Erythroblast (primary cell): ENCODE measurements around the gene LAMTOR5.
"Not testable (repeated sequence)": the region's sequence is repeated elsewhere in the genome, so short reads cannot be mapped to it uniquely, and the experiment has no call there.

Source experiments
- DNase-seq, 2 experiments: peaks; one replicate each; lab custom pipeline; 2025; lab: John Stamatoyannopoulos, UW
- GATA1 ChIP-seq: IDR thresholded peaks from 2 replicates; pipeline ENCODE4 v1.6.1; 2011; ENCODE audit warnings: low read depth, mild to moderate bottlenecking, control low read depth, low read length, moderate library complexity
- POLR2A ChIP-seq: IDR thresholded peaks from 2 replicates; pipeline ENCODE4 v1.6.1; 2011; ENCODE audit warnings: mild to moderate bottlenecking, low read length

The LAMTOR5 gene

DNA sequence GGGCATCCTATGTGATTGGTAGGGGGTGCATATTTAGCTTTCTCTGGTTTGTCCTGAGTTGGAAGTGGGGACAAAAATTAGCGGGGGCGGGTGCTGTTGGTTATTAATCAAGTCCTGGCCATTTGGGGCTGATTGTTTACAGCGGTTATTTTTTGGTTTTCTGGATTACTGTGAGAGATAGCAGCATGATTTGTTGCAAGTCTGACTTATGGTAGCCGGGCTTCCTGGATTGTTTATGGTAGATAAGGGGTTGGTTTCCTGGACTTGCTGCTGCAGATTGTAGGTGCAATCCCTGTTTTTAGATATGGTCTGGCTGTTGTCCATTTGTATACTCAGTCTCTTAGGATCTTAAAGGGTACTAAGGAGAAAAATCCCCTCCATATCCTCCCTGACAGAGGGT, 31.4 kb upstream of the LAMTOR5 start:
- no peak for DNase-seq
- no peak for TF ChIP-seq GATA1
- TF ChIP-seq POLR2A, result no peak

DNA sequence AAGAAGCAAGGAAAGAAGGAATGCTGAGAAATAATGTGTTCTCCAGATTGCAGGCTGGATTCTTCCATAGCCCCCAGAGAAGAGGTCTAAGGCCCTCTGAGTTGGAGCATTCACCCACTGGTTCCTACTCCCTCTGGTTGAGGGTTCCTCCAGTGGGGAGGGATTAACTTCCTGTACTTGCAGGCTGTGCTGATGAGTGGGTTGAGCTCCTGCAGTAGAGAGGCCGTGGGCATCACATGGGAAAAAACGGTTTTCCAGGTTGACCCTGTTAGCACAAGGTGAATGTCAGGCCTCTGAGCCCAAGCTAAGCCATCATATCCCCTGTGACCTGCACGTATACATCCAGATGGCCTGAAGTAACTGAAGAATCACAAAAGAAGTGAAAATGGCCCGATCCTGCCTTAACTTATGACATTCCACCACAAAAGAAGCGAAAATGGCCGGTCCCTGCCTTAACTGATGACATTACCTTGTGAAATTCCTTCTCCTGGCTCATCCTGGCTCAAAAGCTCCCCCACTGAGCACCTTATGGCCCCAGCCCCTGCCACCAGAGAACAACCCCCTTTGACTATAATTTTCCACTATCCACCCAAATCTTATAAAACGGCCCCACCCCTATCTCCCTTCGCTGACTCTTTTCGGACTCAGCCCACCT, 30.3 kb upstream of the LAMTOR5 start:
- not testable (repeated sequence) for DNase-seq

DNA sequence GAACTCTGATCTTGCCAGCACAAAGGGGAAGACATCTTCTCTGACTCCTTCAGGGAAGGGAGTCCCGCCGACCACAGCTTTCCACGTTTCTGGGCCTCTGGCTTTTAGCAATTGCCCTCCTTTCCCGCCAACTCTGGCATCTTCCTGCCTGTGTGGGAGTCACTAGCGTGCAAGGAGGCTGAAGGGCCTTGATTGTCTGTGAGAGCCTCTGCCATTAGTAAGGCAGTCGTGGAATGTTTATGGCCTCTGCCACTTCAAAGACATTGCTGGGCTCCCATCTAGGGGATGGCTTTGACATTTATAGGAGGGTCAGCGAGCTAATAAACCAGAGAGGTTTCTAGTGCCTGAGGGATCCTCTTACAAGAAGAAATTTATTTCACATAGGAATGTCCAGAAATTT, 29.1 kb upstream of the LAMTOR5 start:
- TF ChIP-seq POLR2A (no peak), GATA1 (no peak)
- DNase-seq, result no peak

GRCh38 chr1:110434946-110435345, 27.5 kb upstream of the LAMTOR5 start:
- no peak for DNase-seq
- TF ChIP-seq GATA1 (no peak), POLR2A (no peak)

DNA sequence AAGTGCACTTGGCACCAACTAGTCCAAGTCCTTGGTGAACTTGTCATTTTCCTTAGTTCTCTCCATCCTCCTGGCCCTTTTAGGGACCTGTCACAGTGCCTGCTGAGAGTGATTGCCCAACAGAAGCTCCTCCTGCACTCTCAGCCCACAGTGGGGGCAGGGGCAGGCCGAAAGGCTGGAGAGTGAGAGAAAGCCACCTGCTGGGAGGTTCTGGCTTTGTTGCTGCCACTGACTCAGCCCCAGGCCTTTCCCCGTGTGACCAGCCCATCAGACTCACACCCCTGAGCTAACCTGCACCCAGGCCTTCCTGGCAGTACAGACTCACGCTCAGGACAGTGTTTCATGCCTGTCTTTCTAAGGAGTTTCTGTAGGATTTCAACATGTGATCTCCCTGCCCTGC, 26.3 kb upstream of the LAMTOR5 start:
- TF ChIP-seq POLR2A (no peak), GATA1 (no peak)
- DNase-seq, result peak; percentile 10 to 21

DNA sequence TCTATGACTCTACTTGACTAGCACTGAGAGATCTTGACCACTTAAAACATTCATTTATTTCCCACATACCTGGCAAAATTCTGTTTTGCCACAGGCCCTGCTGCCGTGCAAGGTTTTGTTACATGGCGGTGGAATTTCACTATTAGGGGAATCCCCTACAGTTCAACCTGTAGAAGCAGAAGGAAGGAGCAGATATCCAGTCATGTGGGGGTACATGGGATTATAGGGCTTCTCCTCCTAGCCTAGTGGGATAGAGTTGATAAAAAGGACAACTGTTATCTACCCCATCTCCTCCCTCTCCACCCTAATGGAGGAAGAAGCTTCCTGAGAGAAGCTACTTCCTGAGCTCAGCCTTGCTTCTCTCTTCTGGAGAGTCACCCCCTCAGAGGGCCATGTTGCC, 25.7 kb upstream of the LAMTOR5 start:
- DNase-seq, result no peak
- TF ChIP-seq POLR2A, result no peak

GRCh38 chr1:110430901-110431300, 23.4 kb upstream of the LAMTOR5 start:
- no peak for DNase-seq
- TF ChIP-seq POLR2A, result no peak
- no peak for TF ChIP-seq GATA1

GRCh38 chr1:110430366-110430765, 22.9 kb upstream of the LAMTOR5 start:
- no peak for DNase-seq
- no peak for TF ChIP-seq POLR2A
- TF ChIP-seq GATA1, result no peak

DNA sequence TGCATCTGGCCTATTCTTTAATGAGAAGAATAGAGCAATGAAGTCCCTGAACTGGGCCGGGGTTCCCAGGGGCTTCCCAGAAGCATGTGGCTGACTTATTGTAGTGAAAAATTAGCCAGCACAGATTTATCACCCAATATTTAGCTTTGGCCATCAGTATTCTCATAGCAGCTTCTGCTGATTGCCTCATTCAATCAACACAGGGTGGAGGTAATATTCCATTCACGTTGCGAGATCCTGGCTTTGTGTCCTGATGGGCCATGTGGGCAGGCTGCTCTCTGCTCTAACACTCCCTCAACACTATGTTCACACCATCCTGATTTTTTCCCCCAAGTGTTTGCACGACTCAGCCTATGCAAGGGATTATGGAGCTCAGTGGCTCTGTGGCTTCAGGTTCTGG, 21.5 kb upstream of the LAMTOR5 start:
- DNase-seq, result no peak
- TF ChIP-seq POLR2A (no peak), GATA1 (no peak)

GRCh38 chr1:110426854-110427253, 19.4 kb upstream of the LAMTOR5 start:
- no peak for TF ChIP-seq POLR2A
- no peak for TF ChIP-seq GATA1
- no peak for DNase-seq

DNA sequence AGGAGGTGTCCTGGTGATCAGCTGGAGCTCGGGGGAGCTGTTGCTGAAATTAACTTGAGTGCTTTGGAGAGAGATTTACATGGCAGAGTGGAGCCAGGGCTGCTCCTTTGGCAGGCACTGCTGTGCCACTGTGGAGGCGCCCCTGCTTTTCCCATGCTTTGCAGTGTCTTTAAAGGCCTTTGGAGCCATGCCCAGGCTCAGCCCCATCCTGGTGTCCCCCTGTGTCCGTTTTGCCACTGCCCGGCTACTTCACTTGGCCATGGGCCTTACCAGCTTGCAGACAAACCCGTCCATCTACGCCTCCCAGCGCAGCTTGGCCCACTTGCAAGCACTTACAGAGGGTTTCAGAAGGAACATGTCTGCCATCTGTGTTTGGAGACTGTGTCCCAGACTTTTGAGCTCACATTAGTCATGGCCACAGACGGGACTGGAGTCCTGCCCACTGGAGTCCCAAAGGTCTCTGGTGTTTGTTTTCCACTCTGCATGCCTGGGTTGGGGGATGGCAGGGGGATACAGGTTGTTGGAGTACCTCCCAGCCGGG, 18.2 kb upstream of the LAMTOR5 start:
- no peak for TF ChIP-seq POLR2A
- no peak for TF ChIP-seq GATA1
- DNase-seq, result no peak

- DNase-seq, result no peak
- TF ChIP-seq GATA1 (no peak), POLR2A (no peak)
Measured at GRCh38 chr1:110424699-110425611, 17.5 kb upstream of the LAMTOR5 start.

DNA sequence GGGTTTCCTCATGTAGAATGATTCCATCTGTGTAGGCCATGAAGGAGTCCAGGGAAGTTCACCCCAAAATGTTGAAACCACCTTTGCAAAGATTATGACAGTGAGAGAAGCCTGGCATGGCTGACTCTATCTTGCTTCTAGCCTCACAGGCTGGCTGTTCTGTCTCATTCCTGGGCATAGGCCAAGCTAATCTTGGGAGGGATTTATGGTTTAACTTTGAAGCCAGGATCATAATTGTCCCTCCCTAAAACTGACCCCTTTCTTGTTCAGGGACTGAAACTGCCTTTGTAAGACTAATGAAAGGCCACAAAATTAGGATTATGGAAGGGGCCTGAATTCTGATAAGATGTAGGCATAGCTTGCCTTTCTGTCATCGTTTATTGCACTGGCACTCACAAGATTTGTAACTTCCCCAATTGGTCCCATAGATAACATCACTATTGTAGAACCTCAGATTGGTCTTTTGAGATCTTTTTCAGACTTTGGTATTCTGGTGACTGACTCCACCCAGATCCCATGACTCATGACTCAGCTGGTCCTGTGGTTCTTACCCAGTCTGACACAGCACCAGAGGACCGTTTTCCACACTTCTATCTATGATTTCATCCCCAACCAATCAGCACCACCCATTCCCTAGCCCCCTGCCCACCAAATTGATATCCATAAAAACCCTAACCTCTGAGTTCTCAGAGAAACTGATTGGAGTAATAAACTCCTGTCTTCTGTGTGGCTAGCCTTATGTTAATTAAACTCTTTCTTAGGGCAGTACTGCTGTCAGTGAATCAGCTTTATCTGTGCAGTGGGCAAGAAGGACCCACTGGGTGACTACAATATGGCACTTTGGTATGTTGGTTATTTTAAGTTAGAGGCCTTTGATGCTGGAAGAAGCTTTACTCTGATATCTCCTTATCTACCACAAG, 13.6 kb upstream of the LAMTOR5 start:
- TF ChIP-seq GATA1 (no peak), POLR2A (no peak)
- peak; percentile 47 to 64 for DNase-seq

DNA sequence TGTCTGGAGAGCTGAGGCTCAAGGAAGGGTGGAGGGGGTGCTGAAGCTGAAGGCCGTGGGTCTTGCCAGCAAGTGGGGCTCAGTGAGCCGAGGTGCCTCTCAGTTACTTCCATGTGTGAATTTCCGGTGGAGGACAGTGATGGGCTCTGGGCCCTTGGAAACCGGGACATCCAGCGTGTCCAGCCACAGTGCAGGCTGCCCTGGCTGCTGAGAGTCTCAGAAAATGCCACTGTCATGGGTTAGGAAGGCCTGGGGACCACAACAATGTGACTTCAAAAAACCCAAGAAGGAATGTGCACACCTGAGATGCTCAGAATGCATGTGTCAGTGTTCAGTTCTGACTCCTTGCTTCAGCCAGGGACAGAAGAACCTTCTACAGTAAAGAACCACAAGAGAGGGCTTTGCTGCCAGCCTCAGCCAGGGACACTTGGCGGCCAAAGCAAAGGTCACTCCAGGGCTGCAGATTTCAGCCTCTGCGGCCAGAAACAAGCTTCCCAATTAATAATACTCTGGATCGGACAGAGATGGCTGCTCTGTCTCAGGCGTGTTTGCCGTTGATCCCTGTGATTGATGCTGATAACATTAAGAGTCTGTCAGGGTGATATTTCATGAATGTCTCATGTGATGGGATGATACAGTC, 12.6 kb upstream of the LAMTOR5 start:
- TF ChIP-seq POLR2A (no peak), GATA1 (no peak)
- DNase-seq, result no peak
